ENCODE data around the gene CNTN1.

DNA sequence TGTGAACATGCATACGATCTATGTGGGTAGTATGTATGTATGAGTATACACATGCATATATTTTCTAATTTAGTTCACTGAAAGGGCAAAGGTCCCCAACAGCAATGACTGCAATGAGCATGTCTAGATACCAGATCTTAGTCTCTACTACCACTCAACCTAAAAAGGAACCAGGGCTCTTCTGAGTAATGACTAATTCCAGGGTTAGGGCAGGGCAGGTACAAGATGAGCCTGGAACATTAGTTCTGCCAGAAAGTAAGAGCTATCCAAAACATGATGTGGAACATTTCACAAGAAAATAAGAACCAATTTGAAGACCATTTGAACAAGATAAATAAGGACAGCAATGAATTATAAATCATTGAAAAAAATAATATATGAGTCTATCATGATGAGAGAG is 404.6 kb downstream of the CNTN1 start:
- TF ChIP-seq POLR2A (IDR thresholded peaks at IDR 0.05) (no peak), EP300 (IDR thresholded peaks at IDR 0.05) (no peak), POLR2AphosphoS5 (IDR thresholded peaks at IDR 0.05) (no peak)
- TF ChIP-seq, protein P1, sequence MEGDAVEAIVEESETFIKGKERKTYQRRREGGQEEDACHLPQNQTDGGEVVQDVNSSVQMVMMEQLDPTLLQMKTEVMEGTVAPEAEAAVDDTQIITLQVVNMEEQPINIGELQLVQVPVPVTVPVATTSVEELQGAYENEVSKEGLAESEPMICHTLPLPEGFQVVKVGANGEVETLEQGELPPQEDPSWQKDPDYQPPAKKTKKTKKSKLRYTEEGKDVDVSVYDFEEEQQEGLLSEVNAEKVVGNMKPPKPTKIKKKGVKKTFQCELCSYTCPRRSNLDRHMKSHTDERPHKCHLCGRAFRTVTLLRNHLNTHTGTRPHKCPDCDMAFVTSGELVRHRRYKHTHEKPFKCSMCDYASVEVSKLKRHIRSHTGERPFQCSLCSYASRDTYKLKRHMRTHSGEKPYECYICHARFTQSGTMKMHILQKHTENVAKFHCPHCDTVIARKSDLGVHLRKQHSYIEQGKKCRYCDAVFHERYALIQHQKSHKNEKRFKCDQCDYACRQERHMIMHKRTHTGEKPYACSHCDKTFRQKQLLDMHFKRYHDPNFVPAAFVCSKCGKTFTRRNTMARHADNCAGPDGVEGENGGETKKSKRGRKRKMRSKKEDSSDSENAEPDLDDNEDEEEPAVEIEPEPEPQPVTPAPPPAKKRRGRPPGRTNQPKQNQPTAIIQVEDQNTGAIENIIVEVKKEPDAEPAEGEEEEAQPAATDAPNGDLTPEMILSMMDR (IDR thresholded peaks at IDR 0.05), result no peak
